Kidney (tissue), 14 donors: Measurements from ENCODE around the gene GALNT6. TPM values are rescaled to one million over a fixed set of nuclear protein-coding genes. Genes with fewer than 3 reads are reported as not detected.
A peak's percentile ranks its signal among the peaks of the same experiment; 100 is the strongest.

ENCODE experiments used
- DNase-seq, 5 donors: peaks; one replicate each; pipeline ENCODE4 v3.0.0-alpha.2; 2013 to 2020
- FAIRE-seq: peaks from 2 replicates; lab custom pipeline; 2012; peaks lifted over from hg19 to GRCh38; lab: Jason Lieb, UNC
- H3K27ac ChIP-seq, 2 donors: one replicate each; pipeline ENCODE4 v1.7.0; 2013; ENCODE audit warnings: low read depth in 2 of 2, low read length in 2 of 2, inconsistent platforms in 1 of 2
- H3K27me3 ChIP-seq: one replicate; pipeline ENCODE4 v1.7.1; 2013; ENCODE audit warnings: low read length, inconsistent platforms; ENCODE audit not compliant: control insufficient read depth, insufficient read depth
- H3K36me3 ChIP-seq, 3 donors: one replicate each; pipeline versions ENCODE4 v1.7.0 to v1.7.1; 2013; ENCODE audit warnings: low read length in 3 of 3, control low read depth in 1 of 3, inconsistent platforms in 1 of 3; ENCODE audit not compliant: insufficient read depth in 3 of 3, control insufficient read depth in 2 of 3
- H3K4me1 ChIP-seq, 3 donors: one replicate each; pipeline versions ENCODE4 v1.7.0 to v1.7.1; 2013; ENCODE audit warnings: low read length in 3 of 3, inconsistent platforms in 1 of 3, low read depth in 1 of 3; ENCODE audit not compliant: control insufficient read depth in 2 of 3, insufficient read depth in 2 of 3
- H3K4me3 ChIP-seq, 3 donors: one replicate each; pipeline versions ENCODE4 v1.7.0 to v1.8.1; 2013; ENCODE audit warnings: low read length in 3 of 3, control low read depth in 1 of 3, inconsistent platforms in 1 of 3
- H3K9ac ChIP-seq, 3 donors: one replicate each; pipeline versions ENCODE4 v1.7.0 to v1.7.1; 2013; ENCODE audit warnings: low read length in 3 of 3, control low read depth in 1 of 3, inconsistent platforms in 1 of 3
- H3K9me3 ChIP-seq, 3 donors: one replicate each; pipeline versions ENCODE4 v1.7.0 to v1.7.1; 2013; ENCODE audit warnings: low read length in 3 of 3, control low read depth in 1 of 3, inconsistent platforms in 1 of 3; ENCODE audit not compliant: control insufficient read depth in 2 of 3, insufficient read depth in 1 of 3
- CTCF ChIP-seq: IDR thresholded peaks from 3 replicates; pipeline ENCODE4 v1.5.1; 2012; ENCODE audit warnings: mild to moderate bottlenecking, moderate library complexity, borderline replicate concordance; ENCODE audit not compliant: insufficient read depth; ENCODE audit errors: extremely low read depth
- intact Hi-C: fragments of 100-400 bp; cut with DNase I; formaldehyde crosslinking; loops from one replicate; pipeline ENCODE4 v1.11.1; 2022
- polyA plus RNA-seq: library from polyadenylated mRNA; stranded (reverse); fragments of 350-450 nt; fragmentation: Illumina TruSeq; extraction: RNeasy Lipid Tissue Mini Kit (QIAGEN cat#74804); gene quantifications from one replicate; pipeline ENCODE4 v1.2.3, GENCODE V29; 2014; ENCODE audit warnings: low read depth, low replicate concordance; ENCODE audit not compliant: insufficient read depth
- total RNA-seq: library from RNA; stranded (reverse); fragmentation: NEBNext Ultra II Directional; extraction: Animal tissue kit (Norgen Biotek cat#: 25700); gene quantifications from one replicate; pipeline ENCODE4 v1.2.1, GENCODE V29; 2021
- donor health status: control.
- donor health status: control.
- donor health status: control.
- donor health status: control.
- donor health status: control.
- donor health status: DM: yes; HTN: yes; CAD: no.
- donor health status: Normal renal cell carcinoma (clear cell type).

The GALNT6 gene
- total and polyA plus RNA-seq, 2 donors from 2014 or later: 2.1 to 16.8 TPM

GRCh38 chr12:51328587-51328986, 62.6 kb downstream of the GALNT6 start:
- intact Hi-C loops: no loop called here
- Histone ChIP-seq H3K36me3 (no peaks in the 10 kb centered on the region), H3K9ac (no peak overlapping the region), H3K9me3 (no peaks in the 10 kb centered on the region), H3K27ac (no peak overlapping the region), H3K27me3 (no peaks in the 10 kb centered on the region), H3K4me1 (no peaks in the 10 kb centered on the region), H3K4me3 (no peak overlapping the region)
- FAIRE-seq: no peak
- DNase-seq: no peak
- TF ChIP-seq CTCF: no peak

DNA sequence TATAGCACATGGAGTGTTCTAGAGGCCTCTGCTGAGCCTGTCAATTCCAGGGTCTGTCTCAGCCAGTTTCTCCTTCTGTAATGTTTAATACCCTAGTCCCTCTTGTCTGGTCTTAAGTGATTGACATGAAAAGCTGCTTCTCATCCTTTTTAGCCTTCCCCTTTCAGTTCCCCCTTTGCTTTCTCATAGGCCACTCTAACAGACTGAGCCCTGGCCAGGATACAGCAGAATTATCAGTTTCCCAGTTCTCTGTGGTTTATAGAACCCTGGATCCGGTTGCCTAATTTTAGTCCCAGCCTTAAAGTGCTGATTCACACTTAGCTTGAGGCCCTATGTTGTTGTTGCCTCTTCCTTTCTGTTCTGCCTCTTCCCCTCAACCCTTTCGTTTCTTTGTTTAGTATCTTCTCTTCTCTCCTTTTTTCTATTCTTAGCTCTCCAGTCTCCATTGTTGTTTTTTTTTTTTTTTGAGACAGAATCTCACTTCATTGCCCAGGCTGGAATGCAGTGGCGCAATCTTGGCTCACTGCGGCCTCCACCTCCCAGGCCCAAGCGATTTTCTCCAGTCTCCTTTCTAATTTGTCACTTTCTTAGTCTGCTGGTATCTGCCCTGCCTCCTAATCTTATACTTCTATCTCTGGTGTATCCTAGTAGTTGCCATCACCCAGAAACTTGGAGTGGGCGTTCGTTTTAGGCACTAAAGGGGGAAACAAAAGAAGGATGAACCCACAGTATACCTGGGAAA, 64.3 kb downstream of the GALNT6 start:
- H3K36me3 ChIP-seq: no peaks in the 10 kb centered on the region
- H3K4me1 ChIP-seq: no peaks in the 10 kb centered on the region
- H3K9me3 ChIP-seq: no peaks in the 10 kb centered on the region
- DNase-seq (peak in 1 of 5 donors; percentile 14), FAIRE-seq (no peak)
- no peak for TF ChIP-seq CTCF
- no peak overlapping the region for H3K4me3 ChIP-seq
- H3K27me3 ChIP-seq: no peaks in the 10 kb centered on the region
- intact Hi-C loops: no loop called here
- no peak overlapping the region for H3K9ac ChIP-seq
- no peak overlapping the region for H3K27ac ChIP-seq

DNA sequence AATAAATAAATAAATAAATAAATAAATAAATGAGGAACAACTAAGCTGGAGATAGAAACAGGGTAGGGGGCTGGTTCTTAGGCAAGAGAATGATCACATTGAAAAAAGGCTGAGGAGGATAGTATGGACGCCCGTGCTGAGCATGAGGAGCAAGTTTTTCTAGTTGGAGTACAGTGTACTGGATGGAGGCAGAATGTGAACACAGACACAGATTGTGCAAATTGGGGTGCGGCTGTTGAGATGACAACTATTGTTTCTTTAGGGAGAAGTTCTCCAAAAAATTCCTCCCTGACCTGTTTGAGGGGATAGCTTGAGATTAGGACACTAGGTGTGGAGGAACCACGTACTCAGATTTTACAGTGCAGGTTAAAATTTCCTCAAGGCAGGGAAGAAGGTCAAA, 66.3 kb downstream of the GALNT6 start:
- Histone ChIP-seq H3K4me1 (no peaks in the 10 kb centered on the region), H3K9ac (no peak overlapping the region), H3K9me3 (no peaks in the 10 kb centered on the region), H3K4me3 (no peak overlapping the region), H3K27ac (no peak overlapping the region), H3K27me3 (no peaks in the 10 kb centered on the region), H3K36me3 (no peaks in the 10 kb centered on the region)
- TF ChIP-seq CTCF: no peak
- intact Hi-C loops: no loop called here
- no peak for DNase-seq
- FAIRE-seq: no peak
